Activated effector memory CD4-positive, alpha-beta T cell treated with Interleukin-2 at 50 U/mL for 16 hours (primary cell): ENCODE measurements around the gene CNTNAP2.
"Not testable (repeated sequence)": the region's sequence is repeated elsewhere in the genome, so short reads cannot be mapped to it uniquely, and the experiment has no call there.

ENCODE experiments used
- DNase-seq: peaks from one replicate; pipeline ENCODE4 v3.0.0-alpha.2; 2020

Gene CNTNAP2

GRCh38 chr7:148299350-148300276 lies 2183.0 kb downstream of the CNTNAP2 start:
- no peak for DNase-seq

GRCh38 chr7:148302436-148302835 lies 2185.8 kb downstream of the CNTNAP2 start:
- DNase-seq: not testable (repeated sequence)

- DNase-seq: no peak
Observed at GRCh38 chr7:148303295-148304082, 2186.9 kb downstream of the CNTNAP2 start.

GRCh38 chr7:148304083-148304335 lies 2187.4 kb downstream of the CNTNAP2 start:
- DNase-seq: no peak

DNA sequence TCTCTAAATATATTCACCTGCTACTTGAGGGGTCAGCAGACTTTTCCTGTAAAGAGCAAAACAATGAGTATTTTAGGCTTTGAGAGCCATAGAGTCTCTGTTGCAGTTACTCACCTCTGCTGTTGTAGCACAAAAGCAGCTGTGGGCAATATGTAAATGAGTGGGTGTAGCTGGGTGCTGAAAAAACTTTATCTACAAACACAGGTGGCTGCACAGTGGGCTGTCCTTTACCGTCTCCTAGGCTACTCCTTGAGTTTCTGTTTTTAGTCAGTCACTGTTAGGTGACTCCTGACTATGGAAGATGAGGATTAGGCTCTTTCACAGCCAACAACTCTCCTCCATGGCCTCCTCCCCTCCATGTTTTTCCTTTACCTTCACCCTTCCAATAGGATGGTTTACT lies 2187.9 kb downstream of the CNTNAP2 start:
- no peak for DNase-seq

DNA sequence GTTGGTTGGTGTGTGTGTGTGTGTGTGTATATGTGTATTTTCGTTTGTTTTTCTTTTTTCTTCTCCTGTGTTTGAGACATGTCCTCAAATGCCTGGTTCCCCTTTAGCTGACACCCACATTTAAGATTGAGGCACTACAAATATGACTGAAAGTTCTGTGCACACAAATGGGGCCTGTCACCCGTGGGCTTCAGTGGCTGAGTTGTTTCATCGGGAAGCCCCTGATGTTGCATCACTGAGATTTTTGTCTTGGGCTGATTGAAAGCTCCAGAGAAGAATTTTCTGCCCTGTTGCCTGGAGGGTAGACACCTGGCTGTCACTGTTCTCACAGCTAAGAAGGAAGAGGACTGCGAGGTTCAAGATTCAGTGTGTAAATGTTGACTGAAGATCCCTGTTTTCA lies 2190.2 kb downstream of the CNTNAP2 start:
- DNase-seq: no peak

- DNase-seq: no peak
Observed at GRCh38 chr7:148318102-148318811, 2201.7 kb downstream of the CNTNAP2 start.

DNA sequence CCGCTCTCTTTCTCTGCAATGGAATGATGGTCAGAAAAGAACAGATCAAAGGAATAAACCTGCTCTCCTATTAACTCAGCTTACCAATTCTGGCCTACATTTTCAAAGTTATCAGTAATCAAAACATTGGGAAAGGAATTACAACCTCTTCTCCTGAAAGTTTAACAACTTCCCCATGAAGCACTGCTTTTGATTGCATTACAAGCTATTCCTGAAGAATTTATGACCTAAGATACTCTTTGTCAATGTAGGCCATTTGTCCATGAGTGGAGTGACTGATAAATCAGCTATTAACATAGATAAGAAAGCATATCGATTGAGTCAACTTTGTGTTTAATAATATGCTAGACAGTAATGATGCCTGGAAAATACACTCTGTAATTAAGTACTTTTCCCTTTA lies 2202.2 kb downstream of the CNTNAP2 start:
- no peak for DNase-seq

- DNase-seq: no peak
Observed at GRCh38 chr7:148319316-148319808, 2202.8 kb downstream of the CNTNAP2 start.

- DNase-seq: no peak
Observed at GRCh38 chr7:148325208-148325607, 2208.6 kb downstream of the CNTNAP2 start.

- DNase-seq: no peak
Observed at GRCh38 chr7:148327379-148327778, 2210.8 kb downstream of the CNTNAP2 start.

DNA sequence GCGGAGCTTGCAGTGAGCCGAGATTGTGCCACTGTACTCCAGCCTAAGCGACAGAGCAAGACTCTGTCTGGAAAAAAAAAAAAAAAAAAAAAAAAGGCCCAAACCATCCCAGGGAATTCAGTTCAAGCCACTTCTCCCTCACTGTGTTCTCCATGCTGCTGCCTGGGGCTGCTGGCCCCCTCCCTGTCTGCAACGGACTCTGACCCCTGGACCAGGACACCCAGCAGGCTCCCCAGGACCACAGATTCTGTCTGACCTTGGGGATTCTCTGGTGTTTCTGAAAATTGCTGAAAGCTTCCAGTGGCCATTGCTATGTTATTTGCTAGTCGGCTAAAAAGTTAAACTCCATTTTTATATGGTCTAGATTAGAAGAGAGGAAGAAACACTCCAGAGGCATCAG lies 2212.3 kb downstream of the CNTNAP2 start:
- DNase-seq: no peak

DNA sequence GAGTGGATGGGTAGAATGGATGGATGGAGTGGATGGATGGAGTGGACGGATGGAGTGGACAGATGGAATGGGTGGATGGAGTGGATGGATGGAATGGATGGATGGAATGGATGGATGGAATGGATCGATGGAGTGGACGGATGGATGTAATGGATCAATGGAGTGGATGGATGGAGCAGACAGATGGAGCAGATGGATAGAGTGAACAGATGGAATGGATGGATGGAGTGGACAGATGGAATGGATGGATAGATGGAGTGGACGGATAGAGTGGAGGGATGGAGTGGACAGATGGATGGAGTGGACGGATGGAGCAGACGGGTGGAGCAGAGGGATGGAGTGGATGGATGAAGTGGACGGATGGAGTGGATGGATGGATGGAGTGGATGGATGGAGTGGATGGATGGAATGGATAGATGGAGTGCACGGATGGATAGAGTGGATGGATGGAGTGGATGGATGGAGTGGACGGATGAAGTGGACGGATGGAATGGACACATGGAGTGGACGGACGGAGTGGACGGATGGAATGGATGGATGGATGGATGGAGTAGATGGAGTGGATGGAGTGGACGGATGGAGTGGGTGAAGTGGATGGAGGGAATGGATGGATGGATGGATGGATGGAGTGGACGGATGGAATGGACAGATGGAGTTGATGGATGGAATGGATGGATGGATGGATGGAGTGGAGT lies 2213.7 kb downstream of the CNTNAP2 start:
- DNase-seq: no peak

DNA sequence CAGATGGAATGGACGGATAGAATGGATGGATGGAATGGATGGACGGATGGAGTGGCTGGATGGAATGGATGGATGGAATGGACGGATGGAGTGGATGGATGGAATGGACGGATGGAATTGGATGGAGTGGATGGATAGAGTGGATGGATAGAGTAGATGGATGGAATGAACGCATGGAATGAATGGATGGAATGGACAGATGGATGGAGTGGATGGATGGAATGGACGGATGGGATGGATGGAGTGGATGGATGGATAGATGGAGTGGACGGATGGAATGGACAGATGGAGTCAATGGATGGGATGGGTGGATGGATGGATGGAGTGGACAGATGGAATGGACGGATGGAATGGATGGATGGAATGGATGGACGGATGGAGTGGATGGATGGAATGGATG lies 2214.2 kb downstream of the CNTNAP2 start:
- DNase-seq: no peak

GRCh38 chr7:148331456-148331855 lies 2214.9 kb downstream of the CNTNAP2 start:
- not testable (repeated sequence) for DNase-seq

GRCh38 chr7:148332191-148333186 lies 2215.9 kb downstream of the CNTNAP2 start:
- no peak for DNase-seq

DNA sequence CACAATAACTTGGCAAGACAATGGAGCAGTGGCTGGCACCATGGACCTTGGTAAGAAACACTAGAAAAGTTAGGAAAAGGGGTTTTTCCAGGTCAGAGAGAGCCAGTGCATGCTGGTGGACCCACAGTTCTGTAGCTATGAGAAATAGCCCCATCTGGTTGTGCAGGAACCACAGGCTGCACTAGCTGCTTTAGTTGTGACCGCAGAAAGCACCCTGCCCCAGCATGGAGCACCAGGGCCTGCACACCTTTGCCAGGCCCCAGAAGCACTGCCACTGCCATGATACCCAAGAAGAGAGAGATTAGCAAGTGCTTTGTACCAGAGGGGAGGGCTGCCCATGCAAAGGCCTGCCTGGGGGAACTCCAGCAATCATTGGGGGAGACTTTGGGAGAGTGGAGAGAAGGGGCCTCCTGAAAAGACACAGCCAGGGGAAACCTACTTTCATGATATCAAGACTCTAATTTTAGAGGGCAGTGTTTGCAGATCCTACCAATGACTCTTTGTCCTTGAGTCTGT lies 2217.9 kb downstream of the CNTNAP2 start:
- no peak for DNase-seq

- no peak for DNase-seq
Observed at GRCh38 chr7:148334959-148335577, 2218.5 kb downstream of the CNTNAP2 start.

DNA sequence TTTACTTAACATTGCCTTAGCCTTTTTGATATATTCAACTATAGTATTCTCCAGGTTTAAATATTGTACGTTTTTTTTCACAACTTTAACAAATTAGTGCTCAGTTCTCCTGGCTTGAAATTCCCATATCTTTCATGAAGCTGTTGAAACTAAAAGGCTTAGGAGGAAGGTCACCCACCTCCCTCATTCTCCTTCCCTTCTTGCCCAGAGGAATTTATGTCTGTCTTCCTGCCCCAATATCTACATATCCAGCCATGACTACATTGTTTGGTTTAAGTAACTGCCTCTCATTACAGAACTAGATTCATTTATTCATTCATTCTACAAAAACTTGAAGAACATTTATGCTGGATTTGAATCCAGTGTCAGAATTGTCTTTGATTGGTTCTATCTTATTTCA lies 2219.2 kb downstream of the CNTNAP2 start:
- DNase-seq: no peak

DNA sequence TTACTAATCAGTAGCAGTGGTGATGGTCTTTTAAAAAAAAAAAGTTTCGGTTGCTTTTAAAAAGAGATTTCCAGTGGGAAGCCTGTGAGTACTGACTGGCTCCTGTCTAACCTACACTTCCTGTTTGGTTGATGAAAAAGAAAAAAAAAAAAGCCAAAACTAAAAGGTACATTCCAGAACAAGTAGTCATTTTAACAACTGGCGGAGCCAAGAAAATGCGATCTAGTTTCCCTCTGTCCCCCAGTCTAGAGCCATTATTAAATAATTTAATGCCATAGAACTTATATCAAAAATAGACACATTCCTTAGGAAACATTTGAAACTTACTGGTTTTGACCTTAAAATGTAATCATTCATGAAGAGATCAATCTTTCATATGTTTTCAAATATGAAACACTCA lies 2219.8 kb downstream of the CNTNAP2 start:
- DNase-seq: no peak
